ENCODE results near the gene POTEJ.
"Not testable (repeated sequence)": the region's sequence is repeated elsewhere in the genome, so short reads cannot be mapped to it uniquely, and the experiment has no call there.

The POTEJ gene

DNA sequence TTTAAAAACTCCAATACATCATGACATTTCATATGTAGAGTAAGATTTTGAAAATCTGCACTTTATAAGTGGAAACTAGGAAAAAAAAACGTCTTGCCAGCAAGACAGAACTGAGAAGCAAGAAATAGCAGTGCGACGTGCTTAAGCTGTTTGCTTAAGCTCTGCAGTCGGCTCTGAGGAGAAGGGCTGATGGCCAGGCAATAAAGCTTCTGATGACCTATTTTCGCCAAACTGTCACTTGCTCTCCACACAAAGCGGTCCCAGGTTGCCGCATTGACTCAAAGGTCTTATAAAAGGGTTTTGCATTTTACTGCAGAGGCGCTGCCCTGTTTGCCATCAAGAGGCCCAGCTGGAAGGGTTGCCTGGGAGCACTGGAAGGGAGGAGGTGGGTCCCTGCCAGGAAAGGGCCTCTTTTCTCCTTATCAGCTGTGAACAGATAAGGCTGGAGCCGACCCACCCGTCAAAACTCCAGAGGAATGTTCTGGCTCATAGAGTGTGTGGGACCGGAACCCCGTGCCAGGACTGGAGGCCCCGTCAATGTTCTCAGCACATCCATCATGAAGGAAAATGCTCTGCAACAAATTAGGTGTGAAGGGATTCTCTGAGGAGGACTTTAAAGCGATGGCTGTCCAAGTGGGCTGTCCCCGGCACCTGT is 9.5 kb upstream of the POTEJ start:
- DNase-seq (ENCODE audit: low read depth, low spot score): not testable (repeated sequence)

GRCh38 chr2:130608276-130609001 is 2.8 kb upstream of the POTEJ start:
- not testable (repeated sequence) for DNase-seq (ENCODE audit: low read depth, low spot score)

GRCh38 chr2:130609002-130609920 is 2.0 kb upstream of the POTEJ start:
- DNase-seq (ENCODE audit: low read depth, low spot score): not testable (repeated sequence)

DNA sequence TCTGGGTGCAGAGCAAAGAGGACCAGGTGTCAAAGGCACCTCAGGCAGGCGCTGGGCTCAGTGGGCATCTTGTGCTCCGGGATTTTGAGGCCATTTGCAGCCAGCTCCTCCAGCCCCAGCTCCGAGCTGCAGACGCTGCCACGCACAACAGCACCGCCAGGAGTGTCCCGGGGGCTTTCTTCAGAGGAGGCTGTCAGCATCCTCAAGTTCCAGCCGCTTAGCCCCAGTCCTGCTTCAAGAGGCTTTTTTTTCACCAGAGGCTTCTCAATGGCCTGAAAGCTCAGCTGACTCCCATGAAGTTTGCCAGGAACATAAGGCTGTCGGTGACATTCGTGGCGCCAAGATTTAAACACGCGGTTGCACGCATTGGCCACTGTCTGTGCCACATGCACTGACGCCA is 754 bp upstream of the POTEJ start:
- not testable (repeated sequence) for DNase-seq (ENCODE audit: low read depth, low spot score)

- DNase-seq (ENCODE audit: low read depth, low spot score): not testable (repeated sequence)
Measured at GRCh38 chr2:130628784-130629475, 17.7 kb downstream of the POTEJ start.

GRCh38 chr2:130638973-130639372 is 27.7 kb downstream of the POTEJ start:
- DNase-seq (ENCODE audit: low read depth, low spot score): not testable (repeated sequence)

DNA sequence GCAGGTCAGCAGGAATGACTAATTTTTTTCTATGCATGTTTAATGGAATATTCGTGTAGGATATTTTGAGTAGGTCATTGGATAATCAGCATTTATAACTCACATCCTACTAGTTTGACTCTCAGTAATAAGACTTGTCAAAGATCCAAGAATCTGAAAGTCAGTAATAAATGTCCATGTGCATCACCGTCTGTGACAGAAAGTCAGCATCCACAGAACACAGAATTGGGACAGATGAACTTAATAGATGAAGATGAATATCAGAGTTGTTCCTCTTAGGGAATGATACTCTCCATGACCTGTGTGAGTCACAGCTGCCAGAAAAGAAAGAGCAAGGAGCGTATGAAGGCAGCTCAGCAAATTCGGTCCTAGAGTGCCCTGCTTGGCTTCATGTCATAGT is 30.4 kb downstream of the POTEJ start:
- not testable (repeated sequence) for DNase-seq (ENCODE audit: low read depth, low spot score)

DNA sequence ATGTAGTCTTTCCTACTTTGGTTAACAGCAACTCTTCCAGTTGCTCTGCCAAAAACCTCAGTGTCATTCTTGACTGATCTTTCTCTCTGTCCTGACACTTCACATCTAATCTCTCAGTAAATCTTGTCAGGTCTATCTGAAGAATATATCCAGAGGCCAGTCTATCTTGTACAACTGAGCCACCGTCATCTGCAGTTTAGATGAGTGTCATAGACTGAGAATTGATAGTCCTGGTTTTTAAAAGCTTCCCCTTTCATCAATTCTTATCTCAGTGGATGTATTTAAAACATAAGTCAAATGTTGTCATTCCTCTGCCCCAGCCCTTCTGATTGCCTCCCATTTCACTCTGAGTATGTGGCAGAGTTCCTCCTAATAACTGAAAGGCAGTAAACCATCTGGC is 38.0 kb downstream of the POTEJ start:
- not testable (repeated sequence) for DNase-seq (ENCODE audit: low read depth, low spot score)

- not testable (repeated sequence) for DNase-seq (ENCODE audit: low read depth, low spot score)
Measured at GRCh38 chr2:130664506-130664905, 53.3 kb downstream of the POTEJ start.

- not testable (repeated sequence) for DNase-seq (ENCODE audit: low read depth, low spot score)
Measured at GRCh38 chr2:130665596-130665995, 54.4 kb downstream of the POTEJ start.

- not testable (repeated sequence) for DNase-seq (ENCODE audit: low read depth, low spot score)
Measured at GRCh38 chr2:130667516-130667915, 56.3 kb downstream of the POTEJ start.

GRCh38 chr2:130670026-130670745 is 58.9 kb downstream of the POTEJ start:
- not testable (repeated sequence) for DNase-seq (ENCODE audit: low read depth, low spot score)

- not testable (repeated sequence) for DNase-seq (ENCODE audit: low read depth, low spot score)
Measured at GRCh38 chr2:130692041-130692770, 81.0 kb downstream of the POTEJ start.

DNA sequence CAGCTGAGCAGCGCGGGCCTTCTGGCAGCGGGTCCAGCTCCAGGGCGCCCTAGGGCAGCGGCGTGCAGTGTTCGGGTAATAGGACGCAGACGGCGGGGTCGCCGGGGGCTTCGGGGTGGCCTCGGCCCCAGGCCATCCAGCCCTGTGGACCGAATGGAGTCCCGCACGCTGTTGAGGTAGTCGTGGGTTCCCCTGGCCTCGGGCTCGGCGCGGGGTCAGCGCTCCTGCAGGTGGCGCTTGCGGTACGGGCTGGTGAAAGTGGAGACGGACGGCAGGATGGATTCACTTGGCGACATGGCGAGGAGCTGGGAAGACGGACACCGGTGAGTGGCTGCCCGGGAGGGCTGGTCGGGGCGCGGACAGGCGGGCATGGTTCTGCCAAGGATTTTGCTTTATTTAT is 82.2 kb downstream of the POTEJ start:
- DNase-seq (ENCODE audit: low read depth, low spot score): not testable (repeated sequence)

- not testable (repeated sequence) for DNase-seq (ENCODE audit: low read depth, low spot score)
Measured at GRCh38 chr2:130703250-130703649, 92.0 kb downstream of the POTEJ start.

All from brain pericyte (primary cell).